ENCODE results near the gene KCTD7.
"Not testable (repeated sequence)": the region's sequence is repeated elsewhere in the genome, so short reads cannot be mapped to it uniquely, and the experiment has no call there.

Gene KCTD7

DNA sequence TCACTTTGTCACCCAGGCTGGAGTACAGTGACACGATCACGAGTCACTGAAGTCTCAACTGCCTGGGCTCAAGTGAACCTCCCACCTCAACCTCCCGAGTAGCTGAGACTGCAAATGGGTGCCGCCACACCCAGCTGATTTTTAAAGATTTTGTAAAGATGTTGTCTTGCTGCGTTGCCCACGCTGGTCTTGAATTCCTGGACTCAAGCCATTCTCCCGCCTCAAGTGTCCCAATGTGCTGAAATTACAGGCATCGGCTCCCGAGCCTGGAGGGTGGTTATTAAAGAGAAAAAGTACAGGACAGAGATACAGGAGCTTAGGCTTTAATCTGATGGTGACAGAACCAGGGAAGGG lies 55.1 kb downstream of the KCTD7 start:
- no peak for DNase-seq

DNA sequence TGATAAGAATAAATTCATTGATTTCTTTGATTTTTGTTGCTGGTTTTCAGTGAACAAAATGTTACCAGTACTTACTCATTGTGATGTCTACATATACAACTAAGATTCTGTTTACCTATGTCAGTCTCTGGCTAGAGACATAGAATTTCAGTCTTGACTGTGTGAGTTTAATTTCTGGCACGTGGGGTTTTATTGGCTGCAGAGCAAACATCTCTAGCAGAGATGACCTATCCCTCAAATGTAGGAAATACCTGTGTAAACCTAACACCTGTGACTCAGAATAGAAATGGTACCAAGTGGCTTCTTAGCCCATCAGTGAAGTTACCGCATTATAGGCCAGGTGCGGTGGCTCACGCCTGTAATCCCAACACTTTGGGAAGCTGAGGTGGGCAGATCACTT lies 57.0 kb downstream of the KCTD7 start:
- not testable (repeated sequence) for DNase-seq

DNA sequence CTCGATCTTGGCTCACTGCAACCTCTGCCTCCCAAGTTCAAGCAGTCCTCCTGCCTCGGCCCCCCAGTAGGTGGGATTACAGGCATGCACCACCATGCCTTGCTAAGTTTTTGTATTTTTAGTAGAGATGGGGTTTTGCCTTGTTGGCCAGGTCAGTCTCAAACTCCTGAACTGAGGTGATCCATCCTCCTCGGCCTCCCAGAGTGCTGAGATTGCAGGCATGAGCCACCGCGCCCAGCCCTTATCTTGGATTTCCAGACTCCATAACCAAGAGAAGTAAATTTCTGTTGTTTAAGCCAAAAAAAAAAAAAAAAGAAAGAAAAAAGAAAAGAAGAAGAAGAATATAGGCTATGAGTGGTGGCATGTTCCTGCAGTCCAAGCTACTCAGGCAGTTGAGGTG lies 58.5 kb downstream of the KCTD7 start:
- DNase-seq, result no peak

DNA sequence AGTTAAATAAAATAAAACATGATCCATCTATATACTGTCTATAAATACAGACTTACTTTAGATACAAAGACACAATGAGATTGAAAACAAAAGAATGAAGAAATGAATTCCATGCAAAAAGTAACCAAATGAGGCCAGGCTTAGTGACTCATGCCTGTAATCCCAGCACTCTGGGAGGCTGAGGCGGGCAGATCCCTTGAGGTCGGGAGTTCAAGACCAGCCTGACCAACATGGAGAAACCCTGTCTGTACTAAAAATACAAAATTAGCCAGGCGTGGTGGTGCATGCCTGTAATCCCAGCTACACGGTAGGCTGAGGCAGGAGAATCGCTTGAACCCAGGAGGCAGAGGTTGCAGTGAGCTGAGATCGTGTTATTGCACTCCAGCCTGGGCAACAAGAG lies 59.0 kb downstream of the KCTD7 start:
- not testable (repeated sequence) for DNase-seq

DNA sequence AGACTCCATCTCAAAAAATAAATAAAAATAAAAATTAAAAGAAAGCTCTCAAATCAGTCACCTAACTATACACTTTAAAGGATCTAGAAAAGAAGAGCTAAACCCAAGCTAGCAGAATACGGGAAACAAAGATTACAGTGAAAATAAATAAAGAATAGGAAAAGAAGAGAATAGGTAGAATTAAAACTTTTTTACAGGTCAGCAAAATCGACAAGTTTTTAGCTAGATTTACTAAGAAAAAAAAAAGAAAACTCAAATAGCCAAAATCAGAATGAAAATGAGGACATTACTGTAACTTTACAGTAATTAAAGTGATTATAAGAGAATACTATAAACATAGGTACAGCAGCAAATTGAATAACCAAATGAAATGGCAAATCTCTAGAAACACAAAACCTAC lies 60.4 kb downstream of the KCTD7 start:
- no peak for DNase-seq

DNA sequence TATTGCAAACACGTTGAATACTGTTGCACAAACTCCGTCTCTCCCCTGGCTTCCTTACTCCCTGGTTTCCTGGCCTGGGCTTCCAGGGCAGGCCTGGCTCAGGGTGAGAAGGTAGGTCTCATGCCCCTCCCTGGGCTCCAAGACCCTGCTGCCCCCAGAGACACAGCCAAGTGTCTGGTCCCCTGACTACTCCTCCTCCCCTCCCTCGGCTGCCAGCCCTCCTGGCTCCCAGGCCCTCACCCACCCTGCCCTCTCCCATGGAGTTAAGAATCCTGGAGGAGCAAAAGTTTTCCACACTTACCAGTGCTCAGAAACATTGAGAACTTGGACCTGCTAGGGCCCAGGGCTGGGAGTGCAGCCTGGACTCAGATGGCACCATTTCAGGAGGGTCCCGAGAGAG lies 64.7 kb downstream of the KCTD7 start:
- no peak for DNase-seq

Measured in stimulated activated CD4-positive, alpha-beta T cell treated with anti-CD3 and anti-CD28 coated beads, Interleukin-4, amount 100 ng/mL, for 24 hours (primary cell).